ENCODE results near the gene PHLDB2. TPM values are rescaled to one million over a fixed set of nuclear protein-coding genes. Genes with fewer than 3 reads are reported as not detected.

PHLDB2 gene
- polyA plus RNA-seq, 6 donors from 2014 or later, result 2.1 to 6.7 (median 4.5) TPM

Other genes starting within 250 kb of the PHLDB2 start
- gene PLCXD2, start 184.6 kb upstream of the PHLDB2 start, polyA plus RNA-seq (ENCODE audit: low read depth in 6 of 6), result 1 to 10 TPM in 4 of 6 donors, under 1 TPM in 2; 0.54 to 3.8 (median 1.5) TPM
- 10 to 100 TPM; 46.8 to 74.4 (median 62.4) TPM for gene ABHD10, start 119.8 kb downstream of the PHLDB2 start, polyA plus RNA-seq (ENCODE audit: low read depth in 6 of 6)
- not detected for gene TAGLN3, start 139.7 kb downstream of the PHLDB2 start, polyA plus RNA-seq (ENCODE audit: low read depth in 6 of 6)
- gene TMPRSS7, start 175.5 kb downstream of the PHLDB2 start, polyA plus RNA-seq (ENCODE audit: low read depth in 6 of 6), result not detected
- 1 to 10 TPM in 1 of 6 donors, under 1 TPM in 4, not detected in 1; 0.23 to 1.1 (median 0.61) TPM for gene C3orf52, start 227.1 kb downstream of the PHLDB2 start, polyA plus RNA-seq (ENCODE audit: low read depth in 6 of 6)

Data from naive B cell (primary cell).